Adrenal gland (tissue), 12 donors: ENCODE measurements around the gene XYLT1. TPM values are rescaled to one million over a fixed set of nuclear protein-coding genes. Genes with fewer than 3 reads are reported as not detected.

Experiments used
- DNase-seq, 7 donors: peaks; one replicate each; pipeline ENCODE4 v3.0.0-alpha.2; 2019 to 2020
- H3K27ac ChIP-seq, 5 donors: fragments of 200-600 bp; sonication (generic) in 4 of 5; 1 replicate in 3 of 5; 2 replicates in 2 of 5; pipeline versions ENCODE4 v1.5.1 to v1.8.0; 2016 to 2020; ENCODE audit warnings: mild to moderate bottlenecking in 1 of 5
- H3K27me3 ChIP-seq: fragments of 200-600 bp; 2 replicates; pipeline ENCODE4 v1.8.0; 2021
- H3K36me3 ChIP-seq, 2 donors: fragments of 200-600 bp; replicated peaks in 1 of 2; 1 replicate in 1 of 2; 2 replicates in 1 of 2; pipeline versions ENCODE4 v1.5.1 to v1.8.0; 2018 to 2022
- H3K4me1 ChIP-seq, 2 donors: fragments of 200-600 bp; replicated peaks in 1 of 2; 1 replicate in 1 of 2; 2 replicates in 1 of 2; pipeline versions ENCODE4 v1.5.1 to v1.8.0; 2018 to 2021
- H3K4me3 ChIP-seq, 4 donors: fragments of 200-600 bp; sonication (generic) in 3 of 4; one replicate each; pipeline ENCODE4 v1.5.1; 2016 to 2018
- H3K9me3 ChIP-seq, 3 donors: fragments of 200-600 bp; sonication (generic) in 1 of 3; replicated peaks in 1 of 3; 1 replicate in 2 of 3; 2 replicates in 1 of 3; pipeline versions ENCODE4 v1.5.1 to v1.8.0; 2016 to 2021
- POLR2A ChIP-seq, 2 donors: fragments of 450-650 bp; IDR thresholded peaks; one replicate each; pipeline ENCODE4 v1.6.1; 2017; ENCODE audit warnings: antibody characterized with exemption in 2 of 2, mild to moderate bottlenecking in 2 of 2, moderate library complexity in 1 of 2
- WGBS, 4 donors: extraction: QIAGEN DNeasy Blood & Tissue Kit in 2 of 4; methylation state at CpG; one replicate each; pipeline versions ENCODE4 v1.1.5 to v1.1.7; 2013 to 2017; 5-methylcytosine and 5-hydroxymethylcytosine counted together
- intact Hi-C, 2 donors: fragments of 100-400 bp; cut with DNase I; formaldehyde crosslinking; loops; one replicate each; pipeline versions ENCODE4 v1.14.1 to v1.15.0; 2022 to 2023
- polyA plus RNA-seq, 3 donors: library from polyadenylated mRNA; stranded (reverse); fragments of 200-250 nt in 2 of 3; fragments of 350-450 nt in 1 of 3; fragmentation: Illumina TruSeq in 1 of 3; extraction: RNeasy Lipid Tissue Mini Kit (QIAGEN cat#74804) in 1 of 3; gene quantifications; one replicate each; pipeline ENCODE4 v1.2.3, GENCODE V29; 2013 to 2014
- total RNA-seq, 9 donors: library from RNA; depleted of rRNA in 4 of 9; stranded (reverse); fragments of >200 nt in 4 of 9; fragments of 120-200 nt in 1 of 9; fragmentation: NEBNext Ultra II Directional in 1 of 9; extraction: Animal tissue kit (Norgen Biotek cat#: 25700) in 1 of 9; gene quantifications; one replicate each; pipeline versions ENCODE4 v1.1.0 to v1.2.4, GENCODE V29; 2013 to 2023
- TF ChIP-seq, protein P1 (sequence below), 6 experiments: fragments of 450-650 bp in 4 of 6; fragments of 200-600 bp in 2 of 6; sonication (generic) in 1 of 6; IDR thresholded peaks; 1 replicate in 5 of 6; 2 replicates in 1 of 6; pipeline versions ENCODE4 v1.5.1 to v1.8.0; 2016 to 2021; ENCODE audit warnings: antibody characterized with exemption in 6 of 6, mild to moderate bottlenecking in 2 of 6, moderate library complexity in 1 of 6
- donor health status: healthy with polysubstance abuse.
- donor health status: Bipolar disorder and iron deficiency.
- donor health status: DM: yes; HTN: yes; CAD: no.
- donor health status: DM: no; HTN: no; CAD: no.
- donor health status: DM: no; HTN: no; CAD: no.
- donor health status: DM: yes; HTN: yes; CAD: no.

Gene XYLT1
- total and polyA plus RNA-seq, 12 donors, result 1.3 to 67.6 (median 16.8) TPM

DNA sequence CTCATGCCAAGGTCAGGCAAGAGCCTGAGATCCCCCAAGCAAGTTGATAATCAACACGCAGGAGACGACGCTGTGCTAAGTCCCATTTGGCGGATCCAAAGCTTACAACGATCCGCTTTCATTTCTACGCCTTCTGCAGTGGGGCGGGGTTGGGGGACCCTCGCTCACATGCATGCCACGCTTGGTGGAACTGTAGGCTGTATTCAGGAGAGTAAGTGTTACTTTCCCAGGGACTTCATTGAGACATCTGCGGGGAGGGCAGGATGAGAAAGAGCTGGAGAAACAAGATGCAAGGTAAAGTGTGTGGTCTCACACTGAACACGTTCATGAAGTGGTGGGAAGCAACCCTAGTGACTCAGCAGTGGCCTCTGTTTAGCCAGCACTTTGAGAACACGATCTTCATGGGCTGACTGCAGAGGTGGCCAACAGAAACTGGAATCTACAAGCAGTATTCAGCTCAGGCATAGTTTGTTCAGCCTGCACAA lies 100.5 kb downstream of the XYLT1 start:
- H3K4me1 ChIP-seq, result peaks cover 18 to 57% of the 10 kb centered on the region in 2 donors
- no peaks in the 10 kb centered on the region for H3K27me3 ChIP-seq
- intact Hi-C loops, result no loop called here
- 72 to 80% (median 75%) methylated on average over 13 of the region's 13 CpGs for WGBS, 4 donors
- no peaks in the 10 kb centered on the region for H3K36me3 ChIP-seq
- TF ChIP-seq POLR2A (IDR thresholded peaks at IDR 0.05), result no peak
- TF ChIP-seq, protein P1, sequence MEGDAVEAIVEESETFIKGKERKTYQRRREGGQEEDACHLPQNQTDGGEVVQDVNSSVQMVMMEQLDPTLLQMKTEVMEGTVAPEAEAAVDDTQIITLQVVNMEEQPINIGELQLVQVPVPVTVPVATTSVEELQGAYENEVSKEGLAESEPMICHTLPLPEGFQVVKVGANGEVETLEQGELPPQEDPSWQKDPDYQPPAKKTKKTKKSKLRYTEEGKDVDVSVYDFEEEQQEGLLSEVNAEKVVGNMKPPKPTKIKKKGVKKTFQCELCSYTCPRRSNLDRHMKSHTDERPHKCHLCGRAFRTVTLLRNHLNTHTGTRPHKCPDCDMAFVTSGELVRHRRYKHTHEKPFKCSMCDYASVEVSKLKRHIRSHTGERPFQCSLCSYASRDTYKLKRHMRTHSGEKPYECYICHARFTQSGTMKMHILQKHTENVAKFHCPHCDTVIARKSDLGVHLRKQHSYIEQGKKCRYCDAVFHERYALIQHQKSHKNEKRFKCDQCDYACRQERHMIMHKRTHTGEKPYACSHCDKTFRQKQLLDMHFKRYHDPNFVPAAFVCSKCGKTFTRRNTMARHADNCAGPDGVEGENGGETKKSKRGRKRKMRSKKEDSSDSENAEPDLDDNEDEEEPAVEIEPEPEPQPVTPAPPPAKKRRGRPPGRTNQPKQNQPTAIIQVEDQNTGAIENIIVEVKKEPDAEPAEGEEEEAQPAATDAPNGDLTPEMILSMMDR (IDR thresholded peaks at IDR 0.05), result no peak
- DNase-seq, result peak in 1 of 7 donors; percentile 49
- peak overlapping the region in 4 of 5 donors; percentile 6 to 65 (median 42) for H3K27ac ChIP-seq
- no peak overlapping the region for H3K4me3 ChIP-seq
- no peaks in the 10 kb centered on the region for H3K9me3 ChIP-seq

GRCh38 chr16:17369421-17370222 lies 101.1 kb downstream of the XYLT1 start:
- no peaks in the 10 kb centered on the region for H3K27me3 ChIP-seq
- WGBS, 4 donors, result 48 to 56% (median 52%) methylated on average over 14 of the region's 14 CpGs
- peak overlapping the region in 4 of 5 donors; percentile 6 to 65 (median 42) for H3K27ac ChIP-seq
- DNase-seq, result peak; percentile 41 to 79 (median 54)
- intact Hi-C loops, result no loop called here
- TF ChIP-seq, protein P1 (IDR thresholded peaks at IDR 0.05), result no peak
- no peak for TF ChIP-seq POLR2A (IDR thresholded peaks at IDR 0.05)
- H3K9me3 ChIP-seq, result no peaks in the 10 kb centered on the region
- H3K4me3 ChIP-seq, result no peak overlapping the region
- peaks cover 21 to 63% of the 10 kb centered on the region in 2 donors for H3K4me1 ChIP-seq
- no peaks in the 10 kb centered on the region for H3K36me3 ChIP-seq

DNA sequence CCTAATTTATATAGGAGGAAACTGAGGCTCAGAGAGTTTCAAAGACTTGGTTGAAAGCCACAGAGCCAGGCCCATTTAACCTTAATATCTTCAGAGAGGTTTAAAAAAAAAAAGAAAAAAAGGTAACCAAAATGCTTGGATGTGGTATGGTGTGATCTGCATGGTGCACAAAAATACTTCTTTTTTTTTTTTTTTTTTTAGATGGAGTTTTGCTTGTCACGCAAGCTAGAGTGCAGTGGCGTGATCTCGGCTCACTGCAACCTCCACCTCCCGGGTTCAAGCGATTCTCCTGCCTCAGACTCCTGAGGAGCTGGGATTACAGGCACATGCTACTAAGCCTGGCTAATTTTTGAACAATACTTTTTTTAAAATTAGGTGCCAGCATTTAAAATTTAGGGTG lies 101.8 kb downstream of the XYLT1 start:
- Histone ChIP-seq H3K36me3 (no peaks in the 10 kb centered on the region), H3K4me1 (peaks cover 27 to 70% of the 10 kb centered on the region in 2 donors), H3K27ac (peak overlapping the region in 2 of 5 donors; percentile 61 to 65), H3K4me3 (no peak overlapping the region), H3K27me3 (no peaks in the 10 kb centered on the region), H3K9me3 (no peaks in the 10 kb centered on the region)
- WGBS, 4 donors, result 74 to 92% (median 85%) methylated on average over 5 of the region's 5 CpGs
- no peak for TF ChIP-seq POLR2A (IDR thresholded peaks at IDR 0.05)
- TF ChIP-seq, protein P1 (IDR thresholded peaks at IDR 0.05), result no peak
- intact Hi-C loops, result no loop called here
- DNase-seq, result no peak

- intact Hi-C loops, result no loop called here
- 61 to 67% (median 62%) methylated on average over 3 of the region's 3 CpGs for WGBS, 4 donors
- Histone ChIP-seq H3K4me3 (no peak overlapping the region), H3K9me3 (no peaks in the 10 kb centered on the region), H3K4me1 (peaks cover 27 to 71% of the 10 kb centered on the region in 2 donors), H3K36me3 (no peaks in the 10 kb centered on the region), H3K27me3 (no peaks in the 10 kb centered on the region), H3K27ac (peak overlapping the region in 2 of 5 donors; percentile 50 to 66)
- peak in 1 of 7 donors; percentile 53 for DNase-seq
- TF ChIP-seq, protein P1 (IDR thresholded peaks at IDR 0.05), result no peak
- no peak for TF ChIP-seq POLR2A (IDR thresholded peaks at IDR 0.05)
Observed at GRCh38 chr16:17368446-17368845, 102.3 kb downstream of the XYLT1 start.
